Stimulated activated CD8-positive, alpha-beta memory T cell treated with anti-CD3 and anti-CD28 coated beads, Interleukin-4, amount 100 ng/mL, for 1 hour (primary cell): ENCODE measurements around the gene UBL4B.

ENCODE experiments used
- DNase-seq, 2 donors: peaks; one replicate each; pipeline ENCODE4 v3.0.0-alpha.2; 2020; ENCODE audit warnings: low read depth in 2 of 2, low spot score in 1 of 2

UBL4B gene

DNA sequence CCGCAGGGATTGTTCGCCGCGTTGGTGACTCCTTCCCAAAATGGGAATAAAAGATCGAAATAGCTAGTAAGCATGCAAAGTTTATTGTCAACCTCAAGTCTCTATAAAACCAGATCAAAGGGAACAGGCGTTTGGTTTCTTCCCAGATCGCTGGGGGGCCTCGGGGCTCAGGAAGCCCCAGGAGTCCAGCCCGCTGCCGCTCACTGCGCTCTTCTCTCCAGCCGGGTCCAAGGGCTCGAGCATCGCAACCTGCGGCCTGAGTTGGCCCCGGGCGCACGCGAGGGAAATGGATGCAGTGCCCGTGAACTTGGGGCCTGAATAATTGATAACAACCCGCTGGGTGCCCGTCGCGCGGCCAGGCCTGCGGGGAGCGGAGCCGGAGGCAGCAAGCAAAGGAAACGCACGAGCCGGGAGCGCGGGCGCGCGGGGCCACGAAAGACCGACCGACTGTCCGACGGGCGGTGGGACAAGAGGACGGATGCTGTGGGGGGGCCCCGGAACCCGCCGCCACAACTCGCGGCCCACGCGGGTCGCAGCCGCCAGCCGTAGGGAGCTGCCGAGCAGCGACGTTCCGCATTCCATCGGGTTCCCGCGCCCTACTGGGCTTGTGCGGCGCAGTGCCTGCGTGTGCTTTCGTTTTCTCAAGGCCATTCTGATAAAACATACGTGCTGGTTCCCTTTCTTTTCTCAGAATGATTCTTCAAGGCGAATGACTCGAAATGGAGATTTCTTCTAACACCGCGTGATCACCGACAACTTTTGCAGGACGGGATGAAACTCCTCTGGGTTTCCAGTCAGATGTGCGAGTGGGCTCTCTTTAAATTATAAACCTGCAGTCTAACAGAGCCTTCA lies 27.8 kb upstream of the UBL4B start:
- no peak for DNase-seq

- DNase-seq = no peak
Measured at GRCh38 chr1:110085671-110086070, 26.6 kb upstream of the UBL4B start.

GRCh38 chr1:110086961-110087360 lies 25.3 kb upstream of the UBL4B start:
- DNase-seq = no peak

GRCh38 chr1:110087812-110088738 lies 24.2 kb upstream of the UBL4B start:
- DNase-seq = no peak

DNA sequence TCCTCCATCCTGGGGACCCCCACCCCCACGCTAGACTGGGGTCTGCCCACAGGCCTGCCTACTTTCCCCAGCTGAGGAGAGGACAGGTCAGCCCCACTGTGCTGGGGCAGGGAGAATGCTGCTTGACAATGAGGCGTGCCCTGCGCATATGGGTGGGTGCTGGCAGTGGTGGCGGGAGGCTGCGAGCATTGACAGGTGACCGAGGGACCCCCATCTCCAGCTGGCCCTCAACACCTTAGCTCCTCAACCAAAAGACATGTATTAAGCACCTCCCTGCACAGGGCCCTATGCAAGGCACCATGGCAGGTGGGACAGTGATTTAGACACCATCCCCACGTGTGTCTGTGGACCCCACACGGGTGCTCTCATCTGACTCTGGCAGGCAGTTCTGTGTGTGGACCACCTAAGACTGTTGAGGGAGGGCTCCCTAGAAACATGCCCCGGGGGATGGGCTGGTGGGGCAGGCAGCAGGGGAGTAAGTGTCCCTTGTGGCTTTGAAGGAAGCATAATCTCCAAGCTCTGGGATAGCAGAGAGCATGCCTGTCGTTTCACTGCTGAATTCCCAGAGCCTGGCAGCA lies 23.4 kb upstream of the UBL4B start:
- DNase-seq = no peak

- DNase-seq = no peak
Measured at GRCh38 chr1:110089561-110090275, 22.5 kb upstream of the UBL4B start.

- no peak for DNase-seq
Measured at GRCh38 chr1:110091381-110091780, 20.9 kb upstream of the UBL4B start.

DNA sequence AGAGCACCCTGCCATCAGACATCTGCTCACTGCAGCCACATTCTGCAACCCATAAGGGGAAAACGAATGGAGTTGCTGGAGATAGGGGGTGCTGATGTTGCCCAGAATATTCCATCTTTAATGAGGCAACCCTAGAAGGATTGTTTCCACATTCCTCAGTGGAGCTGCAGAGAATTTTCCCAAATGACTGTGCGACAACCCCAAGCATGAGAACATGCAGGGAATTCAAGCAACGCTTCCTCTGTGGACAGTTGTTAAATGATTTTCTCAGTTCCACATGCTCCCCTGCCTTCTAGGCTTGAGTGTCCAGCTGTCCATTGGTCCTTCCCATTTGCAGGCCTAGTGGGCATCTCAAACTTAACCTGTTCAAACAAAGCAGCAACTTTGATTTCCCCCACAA lies 20.5 kb upstream of the UBL4B start:
- DNase-seq = no peak

DNA sequence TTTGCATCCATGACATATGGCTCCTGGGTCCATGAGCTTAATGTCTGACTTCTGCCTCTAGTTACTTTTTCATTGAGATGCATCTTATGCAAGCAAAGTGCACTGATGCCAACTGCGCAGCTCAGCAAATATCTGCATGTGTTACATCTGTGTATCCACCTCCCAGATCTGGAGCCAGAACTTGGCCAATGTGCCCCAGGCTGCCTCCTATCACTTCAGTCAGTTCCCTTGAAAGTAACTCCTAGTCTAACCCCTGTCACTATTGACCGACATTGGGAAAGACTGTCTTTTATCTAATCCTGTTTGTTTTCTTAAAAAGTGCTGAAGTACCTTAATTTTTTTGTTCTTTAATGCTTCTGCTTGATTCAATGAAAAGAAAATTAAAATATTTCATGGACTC lies 19.3 kb upstream of the UBL4B start:
- no peak for DNase-seq

DNA sequence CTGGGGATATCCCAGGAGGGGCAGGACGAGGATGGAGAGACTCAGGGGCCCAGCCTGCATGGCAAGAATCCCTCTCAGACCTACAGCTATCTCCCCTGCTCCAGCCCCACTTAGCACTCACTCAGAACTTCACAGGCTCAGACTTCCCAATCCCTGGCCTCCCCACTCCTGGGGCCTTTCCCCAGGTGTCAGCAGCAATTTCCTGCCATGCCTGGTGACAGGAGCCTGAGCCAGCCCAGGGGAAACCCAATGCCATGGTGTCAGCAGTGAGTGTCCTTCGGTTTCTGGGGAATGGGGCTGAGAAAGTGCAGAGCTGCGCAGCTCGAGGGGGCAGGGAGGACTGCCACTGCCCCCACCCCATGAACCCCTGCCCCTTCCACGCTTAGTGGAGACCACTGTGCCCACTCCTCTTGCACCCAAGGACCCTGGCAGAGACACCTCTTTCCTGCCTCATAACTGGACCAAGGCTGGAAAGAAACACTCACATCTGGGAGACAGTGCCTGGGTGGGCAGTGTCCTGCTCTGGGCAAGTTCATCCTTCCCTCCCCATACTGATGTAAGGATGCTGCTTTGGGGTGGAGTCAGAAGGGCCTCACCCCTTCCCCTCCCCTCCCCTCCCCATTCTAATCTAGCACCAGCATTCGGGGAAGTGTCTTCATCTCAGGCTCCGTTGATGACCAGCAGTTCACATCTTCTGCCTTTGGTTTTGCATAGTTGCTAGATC lies 17.1 kb upstream of the UBL4B start:
- no peak for DNase-seq

DNA sequence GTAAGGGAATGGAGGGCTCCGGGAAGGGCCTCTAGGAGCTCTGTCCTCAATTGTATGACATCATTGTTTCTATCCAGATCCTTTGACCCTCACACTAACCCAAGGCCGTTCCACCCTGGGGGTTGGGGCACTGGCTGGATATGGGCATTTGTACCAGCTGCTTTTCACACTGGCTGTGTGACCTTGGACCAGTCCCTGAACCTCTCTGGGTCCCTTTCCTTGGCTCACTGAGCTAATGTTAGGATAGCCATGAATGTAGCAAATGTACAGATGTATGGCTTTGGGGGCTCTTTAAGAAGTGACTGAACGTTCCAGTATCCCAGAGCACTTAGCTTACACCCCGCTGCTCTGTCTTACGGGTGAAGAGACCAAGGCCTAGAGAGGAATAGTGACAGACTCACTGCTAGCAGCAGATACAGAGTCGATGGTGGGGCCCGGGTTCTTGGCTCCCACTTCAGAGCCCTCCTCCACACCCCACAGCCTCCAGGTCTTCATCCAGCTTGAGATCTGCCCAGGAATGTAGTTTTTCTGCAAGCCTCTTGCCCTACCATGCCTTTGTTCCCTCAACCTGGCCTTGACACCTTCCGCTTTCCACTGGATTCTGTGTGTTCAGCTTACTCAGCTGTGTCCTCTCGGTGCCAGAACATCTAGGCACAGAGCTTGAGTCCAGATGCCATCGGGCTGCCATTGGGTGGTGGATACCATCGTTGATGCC lies 14.6 kb upstream of the UBL4B start:
- DNase-seq = no peak

DNA sequence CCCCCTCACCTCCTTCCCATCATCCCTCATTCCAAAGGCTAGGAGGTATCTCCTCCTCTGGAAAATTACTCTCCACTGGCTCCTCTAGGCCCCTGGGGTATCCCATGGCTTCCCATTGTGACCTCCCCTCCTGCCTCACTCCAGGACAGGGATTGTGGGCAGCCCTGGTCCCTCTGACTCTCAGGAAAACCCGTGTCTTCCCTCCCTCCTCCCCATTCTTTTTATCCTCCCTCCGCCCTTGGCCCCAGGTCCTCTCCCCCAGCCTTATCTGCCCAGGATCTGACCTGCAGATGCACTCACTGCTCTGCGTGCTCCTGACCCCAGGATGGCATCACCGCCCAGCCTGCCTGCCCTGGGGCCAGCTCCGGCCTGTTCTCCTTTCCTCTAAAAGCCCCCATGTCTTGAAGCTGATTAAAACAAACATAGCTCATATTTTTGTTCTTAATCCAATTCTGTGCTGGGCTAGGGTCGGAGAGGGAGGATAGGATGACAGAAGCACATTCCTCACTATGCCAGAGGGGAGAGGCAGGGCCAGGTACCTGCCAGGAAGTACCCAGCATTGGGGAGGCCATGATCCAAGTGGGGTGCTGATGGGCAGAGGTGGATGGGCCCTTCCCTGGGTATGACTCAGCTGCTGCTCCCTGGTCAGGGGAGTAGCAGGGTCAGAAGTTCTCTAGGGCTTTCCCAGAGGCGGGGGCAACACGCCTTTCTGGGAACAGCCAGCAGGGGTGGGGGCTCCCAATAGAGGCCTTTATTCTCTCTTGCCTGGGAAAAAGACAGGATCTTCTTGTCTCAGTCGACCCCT lies 13.8 kb upstream of the UBL4B start:
- no peak for DNase-seq

DNA sequence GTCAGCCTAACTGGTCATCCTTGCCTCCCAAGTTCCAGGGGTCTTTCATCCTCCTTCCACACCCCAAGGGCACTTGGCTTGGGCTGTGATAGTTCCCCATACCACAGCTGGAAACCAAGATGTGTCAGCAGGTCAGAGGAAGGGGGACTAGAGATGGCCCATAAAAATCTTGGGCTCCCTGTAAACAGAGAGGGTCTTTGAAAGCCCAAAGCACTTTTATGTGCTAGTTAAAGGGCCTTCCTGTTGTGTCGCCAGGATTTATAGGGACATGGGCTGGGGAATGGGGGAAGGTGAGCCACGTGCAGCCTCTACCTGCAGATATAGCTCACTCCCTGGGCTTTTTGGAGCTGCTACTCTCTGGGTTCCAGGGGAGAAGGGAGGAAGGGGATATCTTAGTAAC lies 11.9 kb upstream of the UBL4B start:
- DNase-seq = no peak

DNA sequence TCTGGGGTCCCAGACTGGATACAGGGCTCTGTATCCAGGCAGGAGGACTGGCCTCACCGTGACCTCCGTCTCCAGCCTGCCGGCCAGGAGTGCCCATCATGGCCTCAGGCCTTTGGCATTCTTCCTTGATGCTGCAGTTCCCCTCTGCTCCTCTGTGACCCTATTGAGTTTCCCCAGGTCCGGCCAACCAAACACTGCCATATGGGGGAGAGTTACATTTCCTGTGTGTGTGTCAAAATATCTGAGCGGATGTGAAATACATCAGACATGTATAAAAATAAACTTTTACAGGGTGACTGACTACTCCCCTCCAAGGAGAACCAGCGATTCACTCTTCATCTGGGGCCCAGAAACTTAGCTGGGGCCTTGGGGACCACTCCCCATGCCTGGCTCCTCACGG lies 10.2 kb upstream of the UBL4B start:
- no peak for DNase-seq

DNA sequence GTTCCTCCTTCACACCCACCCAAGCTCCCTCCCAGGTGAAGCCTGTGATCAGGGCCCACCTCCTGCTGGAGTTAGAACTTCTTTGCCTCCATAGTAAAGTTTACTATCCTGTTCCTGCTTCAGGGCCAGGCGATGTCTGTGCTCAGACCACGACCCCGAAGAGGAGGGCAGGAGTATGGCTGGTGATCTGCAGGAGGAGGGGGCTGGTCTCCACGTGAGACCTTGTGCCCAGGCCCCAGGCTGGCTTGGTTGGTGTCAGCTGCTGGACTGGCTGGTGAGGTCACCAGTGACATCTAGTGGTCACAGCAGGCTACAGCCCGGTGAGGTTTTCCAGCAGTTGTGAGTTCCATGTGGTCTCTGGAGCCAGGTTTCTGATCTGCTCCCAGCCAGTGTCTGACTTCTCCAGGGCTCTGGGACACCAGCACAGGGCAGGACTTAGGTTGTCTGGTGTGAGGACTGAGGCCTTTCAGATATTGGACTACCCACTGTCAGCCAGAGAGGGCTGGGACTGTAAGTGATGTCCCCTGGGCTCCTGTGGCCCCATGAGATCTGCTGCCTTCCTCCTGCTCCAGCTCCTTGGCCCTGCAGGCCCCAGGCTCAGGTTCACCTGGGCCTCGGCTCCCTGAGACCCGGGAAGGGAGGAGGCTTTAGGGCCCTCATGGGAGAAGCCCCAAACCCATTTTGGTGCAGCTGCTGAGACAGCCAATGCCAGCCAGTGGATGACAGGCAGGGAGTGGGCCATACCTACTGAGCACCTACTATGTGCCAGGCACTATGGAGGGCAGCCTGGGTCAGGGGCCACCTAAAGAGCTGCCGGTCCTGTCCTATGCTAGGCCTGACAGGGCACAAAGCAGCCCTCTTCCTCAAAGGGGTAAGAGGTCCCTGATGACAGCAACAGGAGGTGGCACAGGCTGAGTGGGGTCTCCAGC lies 6.0 kb upstream of the UBL4B start:
- DNase-seq = peak in 1 of 2 donors; percentile 20

DNA sequence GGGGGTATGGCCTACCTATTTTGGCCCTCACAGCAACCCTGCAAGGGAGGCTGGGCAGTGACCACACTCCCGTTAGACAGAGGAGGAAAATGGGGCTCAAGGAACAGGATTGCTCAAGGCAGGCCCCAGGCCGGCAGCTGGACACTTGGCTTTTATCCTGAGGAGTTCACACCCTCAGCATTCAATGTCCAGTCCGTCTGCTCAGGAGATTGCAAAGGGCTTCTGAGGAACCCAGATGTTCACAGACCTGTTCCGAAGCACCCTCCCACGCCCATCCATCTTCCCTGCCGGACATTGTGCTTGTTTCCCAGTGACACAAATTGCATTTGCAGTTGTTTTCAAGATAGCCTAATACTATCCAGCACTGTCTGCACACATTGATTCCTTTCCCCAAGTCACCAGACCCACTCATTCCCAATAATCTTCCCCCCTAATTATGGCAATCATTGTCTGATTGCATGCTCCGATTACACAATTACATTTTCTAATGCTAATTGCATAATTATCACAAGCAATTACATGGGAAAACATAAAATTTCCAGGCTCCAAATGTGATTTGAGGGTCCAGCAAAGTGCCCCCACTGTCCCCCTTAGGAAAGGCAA lies 4.3 kb upstream of the UBL4B start:
- no peak for DNase-seq

DNA sequence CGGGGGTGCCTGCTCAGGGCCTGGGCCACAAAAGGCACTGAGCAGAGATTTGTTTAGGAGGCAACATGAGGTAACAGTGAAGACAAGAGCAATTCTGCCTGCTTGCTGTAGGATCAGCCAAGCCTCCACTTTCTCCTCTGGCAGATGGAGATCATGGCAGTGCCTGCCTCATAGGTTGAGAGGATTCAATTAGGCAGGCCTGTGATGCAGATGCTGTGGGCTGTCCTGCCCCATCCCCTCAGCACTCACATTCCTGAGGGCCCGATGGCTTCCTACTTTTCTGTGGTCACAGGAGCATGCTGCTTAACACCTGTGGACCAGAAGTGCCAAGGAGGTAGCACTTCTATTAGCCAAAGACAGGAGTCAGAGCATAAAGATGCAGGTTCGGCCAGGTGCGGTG lies 1.2 kb upstream of the UBL4B start:
- no peak for DNase-seq

DNA sequence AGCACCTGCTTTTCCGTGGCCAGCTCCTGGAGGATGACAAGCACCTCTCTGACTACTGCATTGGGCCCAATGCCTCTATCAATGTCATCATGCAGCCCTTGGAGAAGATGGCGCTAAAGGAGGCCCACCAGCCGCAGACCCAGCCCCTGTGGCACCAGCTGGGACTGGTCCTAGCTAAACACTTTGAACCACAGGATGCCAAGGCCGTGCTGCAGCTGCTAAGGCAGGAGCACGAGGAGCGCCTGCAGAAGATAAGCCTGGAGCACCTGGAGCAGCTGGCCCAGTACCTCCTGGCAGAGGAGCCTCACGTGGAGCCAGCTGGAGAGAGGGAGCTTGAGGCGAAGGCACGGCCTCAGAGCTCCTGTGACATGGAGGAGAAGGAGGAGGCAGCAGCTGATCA lies 413 bp downstream of the UBL4B start:
- no peak for DNase-seq
